Stimulated activated CD8-positive, alpha-beta memory T cell treated with anti-CD3 and anti-CD28 coated beads, Interleukin-15, amount 100 ng/mL, for 1 hour (primary cell): ENCODE measurements around the gene SUCLA2.
"Not testable (repeated sequence)": the region's sequence is repeated elsewhere in the genome, so short reads cannot be mapped to it uniquely, and the experiment has no call there.

Experiments used
- DNase-seq: peaks from one replicate; pipeline ENCODE4 v3.0.0-alpha.2; 2020; ENCODE audit warnings: low read depth

SUCLA2 gene

GRCh38 chr13:48001114-48001881 is at the start of gene SUCLA2:
Gene SUCLA2 (minus strand): TSS chr13:48001273. CDS start chr13:48001269, 4 bp downstream.
- DNase-seq = peak; percentile 75

- DNase-seq = no peak
Observed at GRCh38 chr13:48050550-48050949, 49.5 kb upstream of the SUCLA2 start.

DNA sequence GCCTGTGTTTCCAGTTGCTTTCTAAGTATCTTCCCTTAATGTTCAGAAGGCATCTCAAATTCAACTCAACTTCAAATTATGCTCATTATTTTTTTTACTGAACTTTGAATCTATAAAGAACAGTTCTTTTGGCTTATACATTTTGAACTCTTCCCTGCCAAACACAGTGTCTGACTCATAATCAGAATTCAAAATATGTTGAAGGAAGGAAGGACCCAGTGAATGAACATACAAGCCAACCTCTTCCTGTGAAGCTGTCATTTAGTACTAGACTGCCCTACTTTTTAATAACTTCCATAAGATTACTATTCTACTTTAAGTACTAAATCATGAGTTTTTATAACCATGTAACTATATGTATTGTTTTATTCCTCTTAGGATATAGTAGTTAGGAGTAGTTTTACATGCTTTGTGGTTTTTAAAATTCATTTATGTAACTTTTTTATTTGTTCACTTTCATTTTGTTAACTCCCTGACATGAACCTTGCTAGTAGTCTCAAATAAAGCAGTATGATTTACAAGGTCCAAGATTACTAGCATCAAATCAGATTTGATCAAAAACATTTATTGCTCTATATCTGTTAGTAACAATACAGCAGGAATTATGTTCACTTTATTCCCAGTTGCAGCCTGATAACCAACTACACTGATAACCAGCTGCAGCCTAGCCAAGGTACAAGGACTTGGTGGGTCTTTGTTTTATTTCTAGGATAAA is 42.9 kb upstream of the SUCLA2 start:
- DNase-seq = no peak

- DNase-seq = no peak
Observed at GRCh38 chr13:48042894-48043293, 41.8 kb upstream of the SUCLA2 start.

- no peak for DNase-seq
Observed at GRCh38 chr13:48040896-48041295, 39.8 kb upstream of the SUCLA2 start.

DNA sequence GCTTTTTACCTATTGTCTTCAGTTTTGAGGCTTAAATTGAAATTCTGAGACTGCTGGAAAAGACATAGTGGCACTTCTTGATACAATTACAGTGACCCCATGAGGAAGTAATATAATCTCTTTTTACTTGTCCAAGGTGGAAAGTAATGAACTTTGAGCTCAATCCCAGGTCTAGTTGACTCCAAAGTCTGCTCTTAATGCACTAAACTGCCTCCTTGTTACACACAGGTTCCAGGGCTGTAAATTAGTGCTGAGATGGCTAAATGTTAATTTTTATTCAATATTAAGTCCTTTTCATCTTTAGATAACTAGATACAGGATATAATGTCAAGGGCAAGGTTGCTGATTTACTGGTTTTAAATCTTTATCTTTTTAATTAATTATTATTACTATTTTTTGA is 39.0 kb upstream of the SUCLA2 start:
- DNase-seq = no peak

GRCh38 chr13:48038761-48039160 is 37.7 kb upstream of the SUCLA2 start:
- DNase-seq = no peak

DNA sequence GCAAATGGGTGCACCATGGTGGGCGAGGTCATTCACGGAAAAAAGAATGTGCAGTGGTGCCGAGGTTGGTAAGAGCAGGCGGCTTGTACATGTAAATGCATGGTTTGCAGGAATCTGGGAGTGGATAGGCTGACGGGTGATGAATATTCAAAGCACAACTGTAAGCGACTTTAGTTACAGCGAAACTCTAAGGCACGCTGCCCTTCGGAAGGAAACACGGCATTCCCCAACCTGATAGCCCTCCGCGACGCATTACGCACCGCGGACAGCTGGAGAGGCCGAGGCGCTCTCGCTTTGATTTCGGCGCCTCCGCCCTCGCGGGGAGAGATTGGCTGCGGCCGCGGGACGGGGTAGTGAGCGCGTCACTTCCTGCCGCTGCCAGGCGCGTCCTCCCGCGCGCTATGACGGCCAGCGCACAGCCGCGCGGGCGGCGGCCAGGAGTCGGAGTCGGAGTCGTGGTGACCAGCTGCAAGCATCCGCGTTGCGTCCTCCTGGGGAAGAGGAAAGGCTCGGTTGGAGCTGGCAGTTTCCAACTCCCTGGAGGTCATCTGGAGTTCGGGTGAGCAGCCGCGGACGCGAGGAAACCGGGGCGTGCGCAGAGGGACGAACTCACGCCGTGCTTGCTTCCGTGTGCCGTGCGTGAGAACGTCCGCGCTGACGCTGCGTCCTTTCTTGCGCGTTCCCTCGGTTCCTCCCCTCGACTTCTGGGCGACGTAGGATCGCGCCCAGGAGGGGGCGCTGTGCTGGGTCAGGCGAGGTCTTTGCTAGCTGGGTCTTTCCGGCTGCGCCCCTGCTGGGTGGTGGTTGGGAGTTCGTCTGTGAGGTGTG is 36.5 kb upstream of the SUCLA2 start, which contains the start of gene NUDT15:
Gene NUDT15, plus strand, starts transcription at position 381 of the 828 bp plus-strand sequence. Its CDS starts 21 bp downstream, at position 402.
- peak; percentile 87 for DNase-seq

DNA sequence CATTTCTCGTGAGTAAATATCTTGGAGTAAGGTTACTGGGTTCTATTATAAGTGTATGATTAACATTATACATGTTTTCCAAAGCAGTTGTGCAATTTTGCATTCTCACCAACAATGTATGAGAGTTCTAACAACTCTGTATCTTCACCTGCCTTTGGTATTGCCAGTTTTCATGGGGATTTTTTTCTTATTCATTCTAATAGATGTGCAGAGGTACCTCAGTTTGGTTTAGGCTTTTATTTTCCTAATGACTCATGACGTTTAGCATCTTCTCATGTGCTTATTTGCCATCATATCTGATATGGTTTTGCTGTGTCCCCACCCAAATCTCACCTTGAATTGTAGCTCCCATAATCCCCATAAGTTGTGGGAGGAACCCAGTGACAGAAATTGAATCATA is 28.8 kb upstream of the SUCLA2 start:
- DNase-seq = no peak

DNA sequence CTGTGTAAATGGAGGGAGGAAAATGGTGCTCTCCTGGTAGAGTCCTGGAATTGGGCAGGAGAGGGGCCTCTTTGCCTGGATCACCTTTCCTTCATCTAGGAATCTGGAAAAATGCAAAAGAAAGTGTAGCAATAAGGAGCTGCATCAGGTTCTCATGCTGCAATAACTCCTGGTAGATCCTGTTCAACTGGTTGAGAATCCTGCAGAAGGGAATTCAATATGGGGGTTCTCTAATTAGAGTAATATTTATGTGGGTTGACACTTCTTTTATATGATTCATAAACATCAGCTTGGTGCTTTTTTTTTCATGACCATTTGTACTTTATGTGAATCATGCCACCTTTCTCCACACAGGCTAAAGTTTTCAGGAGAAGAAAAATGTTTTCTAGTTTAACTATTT is 27.0 kb upstream of the SUCLA2 start:
- no peak for DNase-seq

- DNase-seq = no peak
Observed at GRCh38 chr13:48019796-48020195, 18.7 kb upstream of the SUCLA2 start.

- no peak for DNase-seq
Observed at GRCh38 chr13:48018637-48019036, 17.6 kb upstream of the SUCLA2 start.

- DNase-seq = no peak
Observed at GRCh38 chr13:48014359-48014758, 13.3 kb upstream of the SUCLA2 start.

DNA sequence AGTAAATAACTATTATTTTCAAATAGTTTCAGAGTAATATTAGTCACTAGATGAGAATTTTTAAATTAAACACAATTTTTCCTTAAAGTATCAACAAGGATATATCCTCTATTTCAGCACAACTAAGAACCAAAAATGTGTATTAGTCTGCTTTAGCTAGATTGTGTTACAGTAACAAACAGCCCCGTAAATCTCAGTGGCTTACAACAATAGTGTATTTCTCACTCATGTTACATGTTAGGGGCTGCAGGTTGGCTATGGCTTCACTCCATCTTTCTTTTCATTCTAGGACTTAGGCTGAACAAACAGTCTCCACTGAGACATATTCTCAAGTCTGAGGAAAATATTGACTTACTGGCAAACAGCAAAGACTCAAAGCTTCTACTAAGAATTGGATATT is 11.6 kb upstream of the SUCLA2 start:
- no peak for DNase-seq

DNA sequence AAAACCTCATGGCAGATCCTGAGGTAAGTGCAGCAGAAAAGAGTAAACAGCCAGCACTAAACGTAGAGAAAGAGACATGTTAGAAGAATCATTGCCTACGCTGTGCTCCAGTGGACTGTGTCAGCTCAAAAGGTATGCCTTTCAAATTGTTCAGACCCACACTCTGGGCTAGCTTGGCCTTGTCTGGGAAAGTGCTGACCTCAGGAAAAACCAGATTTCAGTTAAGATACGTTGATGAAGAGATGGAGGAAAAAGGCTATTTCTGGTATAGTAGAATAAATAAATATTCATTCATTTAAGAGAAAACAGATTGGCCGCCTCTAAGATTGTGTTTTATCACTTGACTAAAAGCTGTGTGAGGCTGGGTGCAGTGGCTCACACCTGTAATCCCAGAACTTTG is 9.6 kb upstream of the SUCLA2 start:
- DNase-seq = no peak

DNA sequence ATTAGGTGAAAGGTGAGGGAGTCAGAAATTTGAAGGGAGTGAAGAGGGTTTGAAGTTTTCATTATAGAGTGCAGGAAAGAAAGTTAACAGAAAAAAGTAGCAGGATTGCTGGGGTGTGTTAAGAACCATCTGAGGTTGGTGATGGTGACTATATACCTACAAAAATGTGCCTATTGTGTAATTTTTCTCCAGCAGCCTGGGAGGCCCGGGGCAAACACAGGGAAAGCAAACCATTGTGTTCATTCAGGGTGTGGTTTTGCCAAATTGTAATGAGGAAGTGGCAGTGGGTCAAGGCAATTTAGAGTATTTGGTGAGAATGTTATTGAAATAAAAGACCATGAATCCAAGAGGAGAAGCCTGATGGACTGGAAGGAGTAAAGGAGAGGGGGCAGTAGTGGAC is 8.2 kb upstream of the SUCLA2 start:
- no peak for DNase-seq

DNA sequence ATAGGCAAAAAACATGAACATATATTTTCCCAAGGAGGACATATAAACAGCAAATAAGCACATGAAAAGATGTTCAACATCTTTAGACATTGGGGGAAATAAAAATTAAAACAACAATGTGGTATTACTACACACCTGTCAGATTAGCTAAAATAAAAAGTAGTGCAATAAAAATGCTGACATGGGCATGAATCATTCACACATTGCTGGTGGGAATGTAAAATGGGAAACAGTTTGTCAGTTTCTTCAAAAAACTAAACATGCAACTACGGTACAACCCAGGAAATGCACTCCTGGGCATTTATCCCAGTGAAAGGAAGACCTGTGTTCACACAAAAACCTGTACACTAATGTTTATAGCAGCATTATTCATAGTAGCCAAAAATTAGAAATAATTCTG is 5.3 kb upstream of the SUCLA2 start:
- no peak for DNase-seq

DNA sequence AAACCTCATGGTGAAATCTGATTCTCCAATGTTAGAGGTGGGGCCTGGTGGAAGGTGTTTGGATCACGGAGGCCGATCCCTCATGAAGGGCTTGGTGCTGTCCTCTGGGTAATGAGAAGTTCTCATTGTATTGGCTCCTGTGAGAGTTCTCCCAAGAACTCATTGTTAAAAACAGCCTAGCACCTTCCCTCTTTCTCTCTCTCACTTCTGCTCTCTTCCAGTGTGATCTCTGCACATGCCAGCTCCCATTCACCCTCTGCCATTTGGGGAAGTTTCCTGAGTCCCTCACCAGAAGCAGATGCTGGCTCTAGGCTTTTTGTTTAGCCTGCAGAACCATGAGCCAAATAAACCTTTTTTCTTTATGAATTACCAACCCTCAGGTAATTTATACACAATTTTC is 3.1 kb upstream of the SUCLA2 start:
- DNase-seq = no peak

- DNase-seq = not testable (repeated sequence)
Observed at GRCh38 chr13:48001999-48002398, 926 bp upstream of the SUCLA2 start.

- DNase-seq = no peak
Observed at GRCh38 chr13:48000559-48001113, 437 bp downstream of the SUCLA2 start.

DNA sequence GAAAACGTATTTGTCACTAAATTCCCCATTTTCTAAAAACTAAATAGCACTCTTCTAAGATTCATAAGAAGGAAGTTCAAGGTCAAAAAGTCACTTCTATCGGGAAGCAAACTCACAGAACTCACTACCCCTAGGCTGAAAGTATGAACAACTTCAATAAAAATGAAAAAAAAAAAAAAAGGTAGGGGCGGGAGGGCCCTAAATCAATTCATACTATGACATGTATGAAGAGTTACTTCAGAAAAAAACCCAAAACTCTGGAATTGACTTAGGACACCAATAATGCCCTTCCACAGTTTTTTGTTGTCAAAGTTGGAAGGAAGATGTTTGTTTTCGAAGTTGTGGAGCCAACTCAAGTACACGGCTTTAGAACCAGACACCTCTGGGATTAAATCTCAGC is 1.1 kb downstream of the SUCLA2 start:
- DNase-seq = no peak

- no peak for DNase-seq
Observed at GRCh38 chr13:47997384-47997783, 3.7 kb downstream of the SUCLA2 start.
